22Rv1 (cell line): ENCODE results near the gene MYRIP.

Source experiments
- H3K27ac ChIP-seq: fragments of 450-650 bp; 2 replicates; pipeline ENCODE4 v1.5.1; 2017
- ZFX ChIP-seq: fragments of 450-650 bp; IDR thresholded peaks from 2 replicates; pipeline ENCODE4 v1.6.1; 2017; ENCODE audit warnings: antibody characterized with exemption, borderline replicate concordance
- TF ChIP-seq, protein P1 (sequence below): fragments of 450-650 bp; IDR thresholded peaks from 2 replicates; pipeline ENCODE4 v1.5.1; 2017; ENCODE audit warnings: mild to moderate bottlenecking

Gene MYRIP

DNA sequence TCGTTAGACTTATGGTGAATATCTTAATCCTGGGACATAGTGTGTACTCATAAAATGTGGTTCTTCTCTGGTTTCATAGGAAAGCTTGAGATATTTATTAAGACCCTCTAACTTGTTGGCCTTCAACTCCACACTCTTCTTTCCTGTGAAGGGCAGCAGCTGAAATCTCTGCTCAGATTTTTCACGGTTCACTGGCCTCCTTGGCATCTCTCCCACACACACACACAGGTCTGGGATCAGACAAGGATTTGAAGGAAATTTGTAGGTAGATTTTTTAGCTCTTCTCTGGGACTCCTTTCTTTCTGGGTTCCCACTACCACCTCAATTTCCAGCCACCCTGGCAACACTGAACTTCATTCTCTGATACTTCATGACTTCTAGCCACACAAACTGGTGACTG lies 70.2 kb downstream of the MYRIP start:
- no peak overlapping the region for H3K27ac ChIP-seq
- no peak for TF ChIP-seq ZFX
- TF ChIP-seq, protein P1, sequence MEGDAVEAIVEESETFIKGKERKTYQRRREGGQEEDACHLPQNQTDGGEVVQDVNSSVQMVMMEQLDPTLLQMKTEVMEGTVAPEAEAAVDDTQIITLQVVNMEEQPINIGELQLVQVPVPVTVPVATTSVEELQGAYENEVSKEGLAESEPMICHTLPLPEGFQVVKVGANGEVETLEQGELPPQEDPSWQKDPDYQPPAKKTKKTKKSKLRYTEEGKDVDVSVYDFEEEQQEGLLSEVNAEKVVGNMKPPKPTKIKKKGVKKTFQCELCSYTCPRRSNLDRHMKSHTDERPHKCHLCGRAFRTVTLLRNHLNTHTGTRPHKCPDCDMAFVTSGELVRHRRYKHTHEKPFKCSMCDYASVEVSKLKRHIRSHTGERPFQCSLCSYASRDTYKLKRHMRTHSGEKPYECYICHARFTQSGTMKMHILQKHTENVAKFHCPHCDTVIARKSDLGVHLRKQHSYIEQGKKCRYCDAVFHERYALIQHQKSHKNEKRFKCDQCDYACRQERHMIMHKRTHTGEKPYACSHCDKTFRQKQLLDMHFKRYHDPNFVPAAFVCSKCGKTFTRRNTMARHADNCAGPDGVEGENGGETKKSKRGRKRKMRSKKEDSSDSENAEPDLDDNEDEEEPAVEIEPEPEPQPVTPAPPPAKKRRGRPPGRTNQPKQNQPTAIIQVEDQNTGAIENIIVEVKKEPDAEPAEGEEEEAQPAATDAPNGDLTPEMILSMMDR = no peak

DNA sequence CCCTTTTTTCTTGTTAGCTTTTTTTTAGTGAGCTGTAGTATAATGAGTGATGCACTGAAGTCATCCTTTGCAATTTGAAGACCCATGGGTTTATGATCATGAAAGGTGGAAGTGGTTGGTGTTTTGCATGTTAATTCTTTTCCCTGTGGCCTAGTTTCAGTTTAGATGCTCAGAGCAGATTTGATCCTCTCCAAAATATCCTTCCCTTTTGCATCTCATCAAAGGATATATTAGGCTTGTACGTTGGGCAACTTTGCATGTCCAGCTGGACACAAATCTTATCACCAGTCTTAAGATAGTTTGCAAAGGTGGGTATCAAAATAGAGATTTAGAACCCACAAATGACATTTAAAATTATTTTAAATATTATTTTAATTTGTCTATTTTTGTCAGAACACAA lies 72.7 kb downstream of the MYRIP start:
- TF ChIP-seq ZFX = no peak
- TF ChIP-seq, protein P1 = no peak
- no peak overlapping the region for H3K27ac ChIP-seq

DNA sequence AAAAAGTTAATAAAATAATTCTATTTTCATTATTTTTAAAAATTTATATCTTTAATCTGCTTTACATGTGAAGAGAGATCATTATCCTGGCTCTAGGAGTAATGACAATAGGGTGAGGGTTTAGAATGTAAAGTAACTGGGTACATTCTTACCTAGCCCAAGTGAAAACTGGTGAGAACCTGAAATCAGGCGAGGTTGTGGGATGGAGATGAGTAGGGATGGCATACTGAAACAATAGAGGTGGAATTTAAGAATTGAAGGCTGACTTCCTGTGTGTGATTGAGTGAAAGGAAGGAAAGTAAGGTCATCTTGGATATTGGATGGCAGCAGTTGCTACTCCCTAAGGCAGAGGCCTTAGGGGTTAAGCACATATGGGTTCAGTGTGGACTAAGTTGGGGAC lies 82.7 kb downstream of the MYRIP start:
- no peak overlapping the region for H3K27ac ChIP-seq
- TF ChIP-seq, protein P1 = no peak
- no peak for TF ChIP-seq ZFX

DNA sequence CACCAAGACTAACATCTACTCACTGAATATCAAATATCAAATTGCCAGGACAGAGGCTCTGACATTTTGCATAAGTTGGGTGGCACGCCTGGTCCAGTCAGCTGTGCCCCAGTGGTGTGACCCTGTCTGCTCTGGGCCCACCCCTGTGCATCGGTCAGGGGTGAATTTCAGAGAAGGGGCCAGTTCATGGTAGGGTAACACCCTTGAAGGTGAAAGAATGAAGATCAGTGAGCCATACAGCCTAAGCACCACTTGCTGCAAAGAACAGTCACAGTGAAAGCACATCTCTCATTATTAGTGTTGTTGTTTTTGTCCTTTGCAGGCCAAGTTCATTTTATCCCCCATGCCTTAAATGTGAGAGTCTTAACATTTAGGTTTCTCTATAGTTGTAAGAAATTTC lies 86.8 kb downstream of the MYRIP start:
- H3K27ac ChIP-seq = no peak overlapping the region
- TF ChIP-seq, protein P1 = no peak
- no peak for TF ChIP-seq ZFX

DNA sequence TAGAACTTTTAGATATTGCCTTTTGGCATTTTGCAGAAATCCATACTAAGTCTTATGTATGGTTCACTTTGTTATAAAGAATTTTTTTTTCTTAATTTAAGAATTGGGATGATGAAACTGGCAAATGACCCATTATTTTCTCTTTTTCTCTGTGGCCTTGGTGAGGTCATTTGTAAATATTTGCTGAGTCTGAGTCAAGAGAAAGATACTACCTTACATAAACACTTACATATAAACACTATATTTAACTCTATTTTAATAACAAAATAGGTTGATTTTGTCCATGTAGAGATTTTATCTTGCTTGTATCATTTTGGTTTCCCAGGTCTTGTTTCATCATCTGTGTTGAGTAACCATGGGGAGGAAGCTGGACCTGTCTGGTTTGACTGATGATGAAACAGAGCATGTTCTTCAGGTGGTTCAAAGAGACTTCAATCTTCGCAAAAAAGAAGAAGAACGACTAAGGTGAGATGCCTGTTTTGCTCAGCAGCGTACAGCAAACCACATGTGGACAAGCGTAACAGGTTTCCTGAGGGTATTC lies 91.1 kb downstream of the MYRIP start:
- H3K27ac ChIP-seq = no peak overlapping the region
- TF ChIP-seq, protein P1 = no peak
- TF ChIP-seq ZFX = no peak

DNA sequence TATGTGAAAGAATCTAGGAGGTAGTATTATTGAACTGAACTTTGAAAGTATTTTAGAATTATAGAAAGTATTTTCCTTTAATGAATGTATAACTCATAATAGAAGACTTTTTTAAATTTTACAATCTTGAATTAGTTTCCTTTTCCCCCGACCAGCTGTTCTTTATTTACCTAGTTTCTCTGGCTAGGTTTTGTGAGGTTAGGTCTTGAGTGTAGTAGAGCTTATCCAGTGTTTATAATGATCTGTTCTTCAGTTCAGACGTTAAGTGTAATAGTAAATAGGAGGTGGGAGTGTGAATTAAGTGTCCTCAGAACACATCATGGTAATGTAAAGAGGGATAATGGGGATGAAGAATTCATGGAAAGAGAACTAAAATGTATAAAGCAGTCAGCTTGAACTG lies 93.8 kb downstream of the MYRIP start:
- no peak overlapping the region for H3K27ac ChIP-seq
- TF ChIP-seq ZFX = no peak
- TF ChIP-seq, protein P1 = no peak

DNA sequence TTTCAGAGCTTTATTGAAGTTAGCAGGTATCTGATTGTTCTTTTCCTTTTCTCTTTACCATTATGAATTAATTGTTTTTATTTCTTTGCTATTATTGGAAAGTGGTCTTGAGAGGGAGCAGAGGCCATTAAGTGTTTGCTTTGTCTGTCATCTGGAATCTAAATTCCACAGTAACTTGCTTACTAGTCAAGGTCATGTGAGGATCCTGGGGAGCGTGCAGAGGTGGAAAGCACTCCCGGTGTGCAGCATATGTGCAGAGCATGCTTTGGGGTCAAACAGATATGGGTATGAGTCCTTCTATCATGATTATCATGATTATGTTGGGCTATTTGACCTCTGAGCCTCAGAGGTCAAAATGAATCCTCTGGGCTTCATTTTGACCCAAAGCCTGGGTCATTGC lies 96.4 kb downstream of the MYRIP start:
- H3K27ac ChIP-seq = no peak overlapping the region
- no peak for TF ChIP-seq ZFX
- TF ChIP-seq, protein P1 = no peak
